ENCODE measurements around the gene GSK3A. TPM values are rescaled to one million over a fixed set of nuclear protein-coding genes. Genes with fewer than 3 reads are reported as not detected.
A peak's percentile ranks its signal among the peaks of the same experiment; 100 is the strongest.

Gene GSK3A
- total and polyA plus RNA-seq, 9 of the 15 experiments (the other 6 are each of a cell fraction or from before 2014, with no cell fraction given) = 0.62 to 90.7 (median 33.3) TPM

GRCh38 chr19:42253245-42254088 lies 11.1 kb upstream of the GSK3A start (continued):
- TF ChIP-seq ZNF707 (CRISPR knock-in tag; conservative IDR thresholded peaks at IDR 0.05) (no peak), ELF1 (tag; IDR thresholded peaks at IDR 0.05) (peak; percentile 67), ZNF121 (CRISPR knock-in tag; conservative IDR thresholded peaks at IDR 0.05) (no peak), GABPB1 (CRISPR knock-in tag; IDR thresholded peaks at IDR 0.05) (0 out of 2 replicates have a peak, but pooled peaks have one; percentile 19), TOE1 (IDR thresholded peaks at IDR 0.05; ENCODE audit: borderline replicate concordance) (peak; percentile 53), TOE1 (CRISPR knock-in tag; IDR thresholded peaks at IDR 0.05; ENCODE audit: borderline replicate concordance, low read depth) (no peak), POLR2A (conservative IDR thresholded peaks at IDR 0.05) (peak; percentile 68), ZBTB12 (CRISPR knock-in tag; IDR thresholded peaks at IDR 0.05) (no peak), MCM2 (IDR thresholded peaks at IDR 0.05; ENCODE audit: low read depth) (no peak), HMBOX1 (IDR thresholded peaks at IDR 0.05) (no peak), YY1 (IDR thresholded peaks at IDR 0.05; ENCODE audit: borderline replicate concordance in 1 of 3, control insufficient read depth in 1 of 3, extremely low read depth in 1 of 3, insufficient read depth in 3 of 3, insufficient read length in 1 of 3, insufficient replicate concordance in 2 of 3, low read depth in 1 of 3, low read length in 2 of 3) (peak in 2 of 3 experiments; percentile 35 to 62), ZNF280A (IDR thresholded peaks at IDR 0.05; ENCODE audit: low read depth, partially characterized antibody) (no peak), MCM5 (IDR thresholded peaks at IDR 0.05; ENCODE audit: low read depth) (no peak), CTBP1 (IDR thresholded peaks at IDR 0.05; ENCODE audit: borderline replicate concordance) (0 out of 2 replicates have a peak, but pooled peaks have one; percentile 1), BRF2 (IDR thresholded peaks at IDR 0.05; ENCODE audit: borderline replicate concordance, insufficient read depth, insufficient read length) (no peak), JUNB (CRISPR knock-in tag; conservative IDR thresholded peaks at IDR 0.05) (no peak), ZNF609 (CRISPR knock-in tag; IDR thresholded peaks at IDR 0.05; ENCODE audit: borderline replicate concordance) (no peak)
